AG09309 (cell line): ENCODE measurements around the gene MPHOSPH10.

Source experiments
- DNase-seq: peaks from one replicate; pipeline ENCODE4 v3.0.0-alpha.2; 2010; ENCODE audit warnings: low read depth
- H3K4me3 ChIP-seq: 2 replicates; pipeline ENCODE4 v1.5.1; 2011; ENCODE audit warnings: mild to moderate bottlenecking, low read depth, low read length, moderate library complexity; ENCODE audit not compliant: control insufficient read depth
- TF ChIP-seq, protein P1 (sequence below): IDR thresholded peaks from 2 replicates; pipeline ENCODE4 v1.5.1; 2011; ENCODE audit warnings: mild to moderate bottlenecking, low read depth, low read length, inconsistent platforms; ENCODE audit not compliant: insufficient read depth, control insufficient read depth; ENCODE audit errors: missing control alignments

The MPHOSPH10 gene

DNA sequence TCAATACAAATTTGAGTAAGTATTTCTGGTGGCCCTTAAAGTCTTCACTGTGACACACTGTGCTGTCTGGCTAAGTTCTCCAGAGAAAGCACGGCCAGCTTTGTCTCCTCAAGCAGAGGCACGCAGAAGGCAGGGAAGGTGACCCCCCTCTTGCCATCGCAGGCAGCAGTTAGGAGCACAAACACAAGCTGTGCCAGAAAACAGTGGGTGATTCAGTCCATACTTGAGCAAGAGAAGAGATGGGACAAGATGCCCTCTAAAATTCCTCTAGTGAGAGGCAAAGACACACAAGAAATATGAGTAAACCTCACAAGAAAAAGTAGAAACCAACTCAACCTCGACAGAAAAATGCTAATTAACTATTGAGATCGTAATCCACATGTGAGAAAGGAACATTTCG is 10.2 kb upstream of the MPHOSPH10 start:
- DNase-seq, result no peak
- no peak overlapping the region for H3K4me3 ChIP-seq
- TF ChIP-seq, protein P1, sequence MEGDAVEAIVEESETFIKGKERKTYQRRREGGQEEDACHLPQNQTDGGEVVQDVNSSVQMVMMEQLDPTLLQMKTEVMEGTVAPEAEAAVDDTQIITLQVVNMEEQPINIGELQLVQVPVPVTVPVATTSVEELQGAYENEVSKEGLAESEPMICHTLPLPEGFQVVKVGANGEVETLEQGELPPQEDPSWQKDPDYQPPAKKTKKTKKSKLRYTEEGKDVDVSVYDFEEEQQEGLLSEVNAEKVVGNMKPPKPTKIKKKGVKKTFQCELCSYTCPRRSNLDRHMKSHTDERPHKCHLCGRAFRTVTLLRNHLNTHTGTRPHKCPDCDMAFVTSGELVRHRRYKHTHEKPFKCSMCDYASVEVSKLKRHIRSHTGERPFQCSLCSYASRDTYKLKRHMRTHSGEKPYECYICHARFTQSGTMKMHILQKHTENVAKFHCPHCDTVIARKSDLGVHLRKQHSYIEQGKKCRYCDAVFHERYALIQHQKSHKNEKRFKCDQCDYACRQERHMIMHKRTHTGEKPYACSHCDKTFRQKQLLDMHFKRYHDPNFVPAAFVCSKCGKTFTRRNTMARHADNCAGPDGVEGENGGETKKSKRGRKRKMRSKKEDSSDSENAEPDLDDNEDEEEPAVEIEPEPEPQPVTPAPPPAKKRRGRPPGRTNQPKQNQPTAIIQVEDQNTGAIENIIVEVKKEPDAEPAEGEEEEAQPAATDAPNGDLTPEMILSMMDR, result no peak

DNA sequence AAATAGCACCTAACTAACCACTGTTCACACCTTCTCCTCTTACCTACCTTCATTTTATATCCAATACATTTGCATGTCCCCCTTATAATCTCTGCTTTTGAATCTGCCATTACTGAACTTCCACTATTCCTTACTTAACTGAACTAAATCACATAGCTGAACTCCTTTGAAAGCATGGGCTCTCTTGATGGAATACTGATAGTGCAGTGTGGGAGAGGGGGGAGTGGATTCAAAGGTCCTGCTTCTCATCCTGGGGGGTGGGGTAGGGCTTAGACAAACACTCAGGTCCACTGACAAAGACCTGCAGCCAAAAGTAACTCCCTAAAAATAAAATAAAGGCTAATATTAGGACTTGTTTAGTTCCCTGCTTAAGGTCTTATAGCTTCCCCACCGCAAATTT is 9.0 kb upstream of the MPHOSPH10 start:
- TF ChIP-seq, protein P1, result no peak
- no peak overlapping the region for H3K4me3 ChIP-seq
- DNase-seq, result no peak

DNA sequence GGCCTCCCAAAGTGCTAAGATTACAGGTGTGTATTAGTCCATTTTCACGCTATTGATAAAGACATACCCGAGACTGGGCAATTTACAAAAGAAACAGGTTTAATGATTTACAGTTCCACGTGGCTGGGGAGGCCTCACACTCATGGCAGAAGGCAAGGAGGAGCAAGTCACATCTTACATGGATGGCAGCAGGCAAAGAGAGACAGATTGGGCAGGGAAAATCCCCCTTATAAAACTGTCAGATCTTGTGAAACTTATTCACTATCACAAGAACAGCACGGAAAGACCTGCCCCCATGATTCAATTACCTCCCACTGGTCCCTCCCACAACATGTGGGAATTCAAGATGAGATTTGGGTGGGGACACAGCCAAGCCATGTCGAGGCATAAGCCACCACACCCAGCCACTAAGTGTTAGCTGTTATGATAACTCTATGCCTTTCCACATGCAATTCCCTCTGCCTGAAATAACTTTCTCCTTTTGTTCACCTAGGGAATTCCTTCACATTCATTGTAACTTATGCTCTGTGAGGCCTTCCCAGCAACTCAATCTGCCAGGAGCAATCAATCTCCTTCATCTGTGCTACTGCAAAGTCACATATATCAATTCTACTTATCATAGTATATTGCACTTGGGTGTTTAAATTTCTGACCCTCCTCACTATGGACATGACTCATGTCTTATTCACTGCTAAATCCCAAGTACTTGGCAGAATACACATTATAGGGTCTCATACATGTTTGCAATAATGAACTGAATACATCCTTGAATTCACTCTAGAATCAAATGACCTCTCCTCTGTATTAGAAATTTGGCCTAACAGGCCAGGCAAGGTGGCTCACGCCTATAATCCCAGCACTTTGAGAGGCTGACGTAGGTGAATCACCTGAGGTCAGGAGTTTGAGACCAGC is 7.8 kb upstream of the MPHOSPH10 start:
- H3K4me3 ChIP-seq, result no peak overlapping the region
- TF ChIP-seq, protein P1, result no peak
- DNase-seq, result no peak

DNA sequence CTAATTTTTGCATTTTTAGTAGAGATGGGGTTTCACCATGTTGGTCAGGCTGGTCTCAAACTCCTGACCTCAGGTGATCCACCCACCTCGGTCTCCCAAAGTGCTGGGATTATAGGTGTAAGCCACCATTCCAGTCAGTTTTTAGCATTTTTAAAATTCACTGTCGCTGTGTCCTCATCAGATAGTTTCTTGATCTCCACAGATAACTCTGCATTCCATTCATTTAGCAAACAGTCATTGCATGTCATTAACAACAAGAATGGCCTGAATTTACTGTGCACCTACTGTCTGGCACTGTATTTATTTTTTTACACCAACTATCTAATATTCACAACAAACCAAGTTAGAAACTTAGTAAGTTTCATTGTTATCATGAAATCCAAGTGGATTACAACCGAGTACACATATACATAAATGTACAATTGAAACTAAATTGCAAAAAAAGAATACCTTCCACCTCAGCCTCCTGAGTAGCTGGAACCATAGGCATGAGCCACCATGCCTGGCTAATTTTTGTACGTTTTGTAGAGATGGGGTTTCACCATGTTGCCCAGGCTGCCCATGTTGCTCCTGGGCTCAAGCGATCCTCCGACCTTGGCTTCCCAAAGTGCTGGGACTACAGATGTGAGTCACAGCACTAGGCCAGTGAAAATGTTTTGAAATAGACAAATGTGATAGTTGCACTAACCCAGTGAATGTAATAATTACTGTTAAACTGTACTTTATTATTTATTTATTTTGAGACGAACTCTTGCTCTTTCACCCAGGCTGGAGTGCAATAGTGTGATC is 4.7 kb upstream of the MPHOSPH10 start:
- no peak overlapping the region for H3K4me3 ChIP-seq
- DNase-seq, result no peak
- TF ChIP-seq, protein P1, result no peak

- H3K4me3 ChIP-seq, result no peak overlapping the region
- no peak for DNase-seq
- TF ChIP-seq, protein P1, result no peak
Measured at GRCh38 chr2:71126957-71127356, 3.5 kb upstream of the MPHOSPH10 start.

GRCh38 chr2:71129114-71129901 is 1.1 kb upstream of the MPHOSPH10 start:
- peak overlapping the region; percentile 70 for H3K4me3 ChIP-seq
- no peak for DNase-seq
- TF ChIP-seq, protein P1, result no peak
